ENCODE data around the gene ZNF789. TPM values are rescaled to one million over a fixed set of nuclear protein-coding genes. Genes with fewer than 3 reads are reported as not detected.
A peak's percentile ranks its signal among the peaks of the same experiment; 100 is the strongest.

Gene ZNF789
- total RNA-seq, 1 experiment from 2014 or later = 38.8 TPM

DNA sequence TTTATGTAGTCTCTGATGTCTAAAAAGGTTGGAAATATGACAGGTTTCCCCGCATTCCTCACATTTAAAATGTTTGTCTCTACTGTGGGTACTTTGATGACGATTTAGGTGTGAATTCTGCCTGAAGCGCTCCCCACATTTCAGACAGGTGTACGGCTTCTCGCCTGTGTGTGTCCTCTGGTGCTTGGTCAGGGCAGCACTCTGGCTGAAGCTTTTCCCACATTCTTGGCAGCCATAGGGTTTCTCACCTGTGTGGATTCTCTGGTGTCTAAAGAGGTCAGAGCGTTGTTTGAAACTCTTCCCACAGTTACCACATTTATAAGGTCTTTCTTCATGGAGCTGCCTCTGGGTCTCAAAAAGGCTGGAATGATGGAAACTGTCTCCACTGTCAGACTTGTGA lies 21.1 kb downstream of the ZNF789 start:
- Histone ChIP-seq H3K79me2 (ENCODE audit: low read depth) (peaks cover 37% of the 10 kb centered on the region), H3K4me3 (no peak overlapping the region; the same call in 1 of the 2 replicates), H4K20me1 (ENCODE audit: insufficient read depth) (peaks cover 14% of the 10 kb centered on the region), H3K4me1 (replicated peaks; ENCODE audit: insufficient read depth) (peaks cover 14% of the 10 kb centered on the region), H3K9me3 (ENCODE audit: insufficient read depth, low read depth) (peaks cover 18% of the 10 kb centered on the region), H3K4me2 (no peak overlapping the region), H3K27ac (no peak overlapping the region), H2AFZ (no peak overlapping the region), H3F3A (ENCODE audit: insufficient read depth, low read depth) (peaks cover 15% of the 10 kb centered on the region; the same call in 1 of the 2 replicates), H3K9me2 (ENCODE audit: insufficient read depth) (no peaks in the 10 kb centered on the region), H3K27me3 (ENCODE audit: insufficient read depth, low read depth) (no peaks in the 10 kb centered on the region), H3K36me3 (ENCODE audit: low read depth) (peaks cover 30% of the 10 kb centered on the region)
- ChIA-PET CTCF (interaction anchor here (0.7 kb wide), 1 partner anchor 281 kb away, joined by 3 read pairs; no protein-coding TSS in a partner anchor), POLR2A (ENCODE audit: unreplicated experiment) (no interaction called here)
- TF ChIP-seq, protein P1, sequence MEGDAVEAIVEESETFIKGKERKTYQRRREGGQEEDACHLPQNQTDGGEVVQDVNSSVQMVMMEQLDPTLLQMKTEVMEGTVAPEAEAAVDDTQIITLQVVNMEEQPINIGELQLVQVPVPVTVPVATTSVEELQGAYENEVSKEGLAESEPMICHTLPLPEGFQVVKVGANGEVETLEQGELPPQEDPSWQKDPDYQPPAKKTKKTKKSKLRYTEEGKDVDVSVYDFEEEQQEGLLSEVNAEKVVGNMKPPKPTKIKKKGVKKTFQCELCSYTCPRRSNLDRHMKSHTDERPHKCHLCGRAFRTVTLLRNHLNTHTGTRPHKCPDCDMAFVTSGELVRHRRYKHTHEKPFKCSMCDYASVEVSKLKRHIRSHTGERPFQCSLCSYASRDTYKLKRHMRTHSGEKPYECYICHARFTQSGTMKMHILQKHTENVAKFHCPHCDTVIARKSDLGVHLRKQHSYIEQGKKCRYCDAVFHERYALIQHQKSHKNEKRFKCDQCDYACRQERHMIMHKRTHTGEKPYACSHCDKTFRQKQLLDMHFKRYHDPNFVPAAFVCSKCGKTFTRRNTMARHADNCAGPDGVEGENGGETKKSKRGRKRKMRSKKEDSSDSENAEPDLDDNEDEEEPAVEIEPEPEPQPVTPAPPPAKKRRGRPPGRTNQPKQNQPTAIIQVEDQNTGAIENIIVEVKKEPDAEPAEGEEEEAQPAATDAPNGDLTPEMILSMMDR (conservative IDR thresholded peaks at IDR 0.05) = no peak
- TF ChIP-seq EZH2 (IDR thresholded peaks at IDR 0.05; ENCODE audit: low read depth) = no peak
- no peak for DNase-seq
- intact Hi-C loops (cut with micrococcal nuclease; ENCODE audit: unreplicated experiment) = no loop called here
- BruUV-seq (replicated peaks) = no TSS peak

DNA sequence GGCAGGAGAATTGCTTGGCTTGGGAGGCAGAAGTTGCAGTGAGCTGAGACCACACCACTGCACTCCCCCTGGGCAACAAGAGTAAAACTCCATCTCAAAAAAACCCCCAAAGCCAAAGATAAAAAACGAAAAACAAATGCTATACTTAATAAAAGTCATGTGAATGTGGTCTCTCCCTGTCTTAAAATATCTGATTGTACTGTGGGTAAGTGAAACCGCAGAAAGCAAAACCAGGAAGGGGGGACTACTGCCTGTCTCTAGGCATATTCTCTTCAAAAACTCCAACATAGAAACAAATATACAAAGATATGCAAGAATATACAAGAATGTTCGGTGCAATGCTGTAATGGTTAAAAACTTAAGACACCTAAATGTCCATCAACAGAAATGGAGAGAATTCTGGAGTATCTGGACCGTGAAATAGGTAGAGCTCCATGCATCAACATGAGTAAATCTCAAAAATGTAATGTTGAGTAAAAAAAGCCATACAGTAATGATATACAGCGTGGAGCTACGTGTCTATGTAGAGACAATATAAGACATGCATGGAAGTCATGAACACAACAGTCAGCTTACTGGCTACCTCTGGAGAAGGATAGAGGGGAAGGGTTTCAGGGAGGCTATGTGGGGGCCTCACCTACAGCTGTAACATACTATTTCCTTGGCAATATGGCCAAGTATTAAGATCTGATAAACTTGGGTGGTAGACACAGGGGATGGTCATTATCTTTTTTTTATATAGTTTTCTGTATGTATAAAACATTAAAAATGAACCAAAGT lies 25.3 kb downstream of the ZNF789 start:
- Histone ChIP-seq H3K4me3 (peak overlapping the region; percentile 76), H3K27ac (no peak overlapping the region), H3K79me2 (ENCODE audit: low read depth) (peaks cover 57% of the 10 kb centered on the region), H2AFZ (no peak overlapping the region), H3K9me2 (ENCODE audit: insufficient read depth) (no peaks in the 10 kb centered on the region), H3K4me2 (peak overlapping the region; percentile 100), H3K4me1 (replicated peaks; ENCODE audit: insufficient read depth) (peaks cover 19% of the 10 kb centered on the region), H3K9me3 (ENCODE audit: insufficient read depth, low read depth) (peaks cover 15% of the 10 kb centered on the region), H3K36me3 (ENCODE audit: low read depth) (peaks cover 27% of the 10 kb centered on the region), H3K27me3 (ENCODE audit: insufficient read depth, low read depth) (no peaks in the 10 kb centered on the region), H3F3A (ENCODE audit: insufficient read depth, low read depth) (peaks cover 15% of the 10 kb centered on the region; the same call in 1 of the 2 replicates), H4K20me1 (ENCODE audit: insufficient read depth) (peaks cover 14% of the 10 kb centered on the region)
- ChIA-PET CTCF (no interaction called here), POLR2A (ENCODE audit: unreplicated experiment) (interaction anchor here (0.6 kb wide), 1 partner anchor 23 kb away, joined by 3 read pairs; no protein-coding TSS in a partner anchor)
- no TSS peak for BruUV-seq (replicated peaks)
- intact Hi-C loops (cut with micrococcal nuclease; ENCODE audit: unreplicated experiment) = no loop called here
- DNase-seq = no peak
- TF ChIP-seq, protein P1 (conservative IDR thresholded peaks at IDR 0.05) = no peak
- no peak for TF ChIP-seq EZH2 (IDR thresholded peaks at IDR 0.05; ENCODE audit: low read depth)

GRCh38 chr7:99498546-99498944 lies 25.9 kb downstream of the ZNF789 start:
- Histone ChIP-seq H3K79me2 (ENCODE audit: low read depth) (peaks cover 57% of the 10 kb centered on the region), H4K20me1 (ENCODE audit: insufficient read depth) (peaks cover 14% of the 10 kb centered on the region), H3K27ac (no peak overlapping the region), H3K4me1 (replicated peaks; ENCODE audit: insufficient read depth) (peaks cover 19% of the 10 kb centered on the region), H3K27me3 (ENCODE audit: insufficient read depth, low read depth) (no peaks in the 10 kb centered on the region), H3K36me3 (ENCODE audit: low read depth) (peaks cover 21% of the 10 kb centered on the region), H2AFZ (no peak overlapping the region), H3K9me3 (ENCODE audit: insufficient read depth, low read depth) (peaks cover 9% of the 10 kb centered on the region), H3K9me2 (ENCODE audit: insufficient read depth) (no peaks in the 10 kb centered on the region), H3K4me2 (peak overlapping the region; percentile 100), H3F3A (ENCODE audit: insufficient read depth, low read depth) (peaks cover 18% of the 10 kb centered on the region; the same call in 1 of the 2 replicates), H3K4me3 (peak overlapping the region; percentile 76)
- POLR2A ChIA-PET (ENCODE audit: unreplicated experiment) = interaction anchor here (0.6 kb wide), 1 partner anchor 22 kb away, joined by 3 read pairs; no protein-coding TSS in a partner anchor
- BruUV-seq (replicated peaks) = no TSS peak
- no peak for DNase-seq
- CTCF ChIA-PET = interaction anchor here (0.7 kb wide), 1 partner anchor 57 kb away, joined by 14 read pairs; no protein-coding TSS in a partner anchor
- TF ChIP-seq, protein P1 (conservative IDR thresholded peaks at IDR 0.05) = no peak
- TF ChIP-seq EZH2 (IDR thresholded peaks at IDR 0.05; ENCODE audit: low read depth) = no peak
- intact Hi-C loops (cut with micrococcal nuclease; ENCODE audit: unreplicated experiment) = no loop called here

Measured in PC-9 (cell line).